GM21529 (cell line): ENCODE data around the gene SYNPR.
A peak's percentile ranks its signal among the peaks of the same experiment; 100 is the strongest.

ENCODE experiments used
- ATAC-seq: cut with Tn5 transposase; IDR thresholded peaks from one replicate; pipeline ENCODE4 v1.9.1; 2021; ENCODE audit not compliant: unreplicated experiment

Gene SYNPR

GRCh38 chr3:63303238-63303637 lies 25.1 kb downstream of the SYNPR start:
- ATAC-seq = no peak

GRCh38 chr3:63304421-63304820 lies 26.3 kb downstream of the SYNPR start:
- no peak for ATAC-seq

GRCh38 chr3:63308072-63308471 lies 30.0 kb downstream of the SYNPR start:
- no peak for ATAC-seq

DNA sequence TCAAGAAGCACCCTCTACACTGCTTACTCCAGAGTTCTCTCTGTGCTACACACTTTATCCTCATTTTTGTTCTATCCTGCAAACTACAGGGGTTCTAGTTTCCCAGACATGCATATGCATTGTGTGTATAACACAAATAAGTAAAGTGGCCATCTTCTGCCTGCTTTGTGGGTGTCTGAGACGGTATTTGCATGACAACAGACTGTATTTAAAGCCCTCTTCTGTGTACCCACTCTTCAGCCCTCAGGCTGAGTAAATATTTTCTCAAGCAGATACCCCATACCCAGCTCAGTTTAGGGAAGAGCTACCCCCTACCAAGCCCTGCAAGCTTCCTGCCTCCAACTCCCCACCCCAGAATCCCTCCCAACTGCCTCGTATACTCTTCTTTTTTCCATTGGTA lies 31.7 kb downstream of the SYNPR start:
- no peak for ATAC-seq

GRCh38 chr3:63323766-63324165 lies 45.7 kb downstream of the SYNPR start:
- no peak for ATAC-seq

GRCh38 chr3:63324621-63325020 lies 46.5 kb downstream of the SYNPR start:
- ATAC-seq = no peak

DNA sequence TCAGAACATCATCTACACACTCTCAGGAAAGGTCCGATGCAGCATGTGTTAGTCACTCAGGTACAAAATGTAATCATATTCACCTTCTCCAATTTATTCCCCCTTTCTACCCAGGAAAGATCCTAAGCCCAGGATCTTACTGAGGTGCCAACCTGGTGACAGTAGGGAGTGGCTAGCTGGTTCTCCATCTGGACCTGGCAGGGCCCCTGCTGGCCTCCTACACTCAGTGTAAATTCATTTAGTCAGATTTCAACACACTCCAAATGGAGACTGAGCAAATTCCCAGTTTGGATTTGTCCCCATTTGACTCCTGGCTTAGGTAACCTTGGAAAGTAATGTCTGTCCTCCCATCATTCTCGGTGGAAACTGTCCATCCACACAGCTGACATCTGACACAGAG lies 47.3 kb downstream of the SYNPR start:
- no peak for ATAC-seq

- no peak for ATAC-seq
Observed at GRCh38 chr3:63328365-63328764, 50.3 kb downstream of the SYNPR start.

- no peak for ATAC-seq
Observed at GRCh38 chr3:63331520-63331919, 53.4 kb downstream of the SYNPR start.

- no peak for ATAC-seq
Observed at GRCh38 chr3:63333815-63334214, 55.7 kb downstream of the SYNPR start.

DNA sequence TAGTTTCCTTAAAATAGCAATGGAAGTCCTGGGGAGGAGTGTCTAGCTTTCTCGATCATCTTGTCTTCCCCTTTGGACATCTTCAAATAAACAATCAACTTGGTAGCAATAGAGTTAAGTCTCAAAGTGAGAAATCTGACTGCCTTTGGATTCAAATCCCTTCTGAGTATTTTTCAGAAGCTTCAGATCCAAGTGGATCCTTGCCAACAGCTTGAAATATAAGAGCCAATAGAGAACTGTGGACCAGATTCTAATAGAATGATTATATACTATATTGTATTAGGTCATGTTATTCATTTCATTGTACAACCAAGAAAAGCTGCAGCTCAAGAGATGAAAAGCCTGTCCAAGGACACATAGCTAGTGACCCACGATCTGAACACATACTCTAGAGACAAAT lies 60.2 kb downstream of the SYNPR start:
- no peak for ATAC-seq

DNA sequence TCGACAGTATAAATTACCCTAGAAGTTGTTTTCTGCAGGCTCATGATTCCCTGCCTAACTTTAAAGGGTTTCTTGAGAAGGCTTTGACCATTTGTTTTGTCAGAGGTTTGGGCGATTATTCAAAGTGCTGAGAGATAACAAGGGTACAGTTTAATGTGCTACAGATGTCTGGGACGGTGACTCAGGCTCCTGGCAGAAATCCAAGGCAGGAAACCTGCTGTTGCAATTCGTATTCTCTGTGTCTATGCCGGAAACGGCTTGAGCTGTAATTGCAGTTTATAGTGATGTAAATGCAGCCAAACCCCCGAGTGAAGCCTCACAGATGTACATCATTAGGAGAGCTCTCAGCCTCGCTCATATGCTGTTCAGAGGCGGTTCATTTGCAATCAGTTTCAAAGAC lies 65.6 kb downstream of the SYNPR start:
- no peak for ATAC-seq

- ATAC-seq = no peak
Observed at GRCh38 chr3:63344661-63345060, 66.6 kb downstream of the SYNPR start.

- ATAC-seq = peak; percentile 72
Observed at GRCh38 chr3:63349583-63350573, 71.8 kb downstream of the SYNPR start.

GRCh38 chr3:63351159-63352007 lies 73.3 kb downstream of the SYNPR start:
- ATAC-seq = peak; percentile 79

DNA sequence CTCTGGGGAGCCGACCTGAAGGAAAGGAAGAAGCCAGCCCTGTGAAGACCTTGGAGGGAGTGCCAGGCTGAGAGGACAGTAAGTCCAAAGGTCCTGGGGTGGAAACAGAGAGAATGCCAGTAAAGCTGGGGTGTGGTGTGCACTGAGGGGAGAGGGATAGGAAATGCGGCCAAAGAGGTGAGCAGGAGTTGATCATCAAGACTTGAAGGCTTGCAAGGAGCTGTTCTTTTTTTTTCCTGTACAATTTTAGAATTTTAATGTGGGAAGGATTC lies 73.8 kb downstream of the SYNPR start:
- ATAC-seq = no peak

DNA sequence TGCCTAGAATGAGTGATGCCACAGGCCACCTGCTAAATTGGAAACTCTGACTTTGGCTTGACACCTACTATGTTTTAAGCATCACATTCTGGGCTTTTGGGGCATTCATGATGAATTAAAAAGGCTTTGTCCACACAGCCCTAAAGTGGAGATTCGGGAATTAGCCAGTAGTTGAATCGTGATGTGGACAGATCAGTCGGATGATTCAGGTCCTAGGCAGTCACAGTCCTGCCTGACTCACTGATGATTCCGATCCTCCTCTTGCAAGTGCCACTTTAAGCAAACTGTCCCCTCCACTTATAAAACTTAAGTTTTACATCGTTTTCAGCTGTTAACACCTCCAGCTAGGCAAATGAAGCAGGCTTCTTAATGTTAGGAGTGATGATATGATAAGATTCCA lies 75.3 kb downstream of the SYNPR start:
- ATAC-seq = no peak

DNA sequence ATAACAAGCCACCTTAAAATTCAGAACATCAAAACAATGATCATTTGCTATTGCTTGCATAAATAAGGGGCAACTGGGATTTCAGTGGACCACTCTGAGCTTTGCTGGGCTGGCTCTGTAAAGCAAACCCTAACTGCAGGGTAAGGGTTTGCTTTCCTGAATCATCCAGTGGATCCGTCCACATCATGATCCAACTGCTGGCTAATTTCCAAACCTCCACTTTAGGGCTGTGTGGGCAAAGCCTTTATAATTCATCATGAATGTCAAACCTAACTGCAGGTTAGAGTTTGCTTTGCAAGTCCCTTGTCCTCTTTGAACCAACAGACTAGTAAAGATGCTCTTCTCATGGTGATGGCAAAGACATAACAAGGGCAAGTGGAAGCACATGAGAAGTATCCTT lies 76.1 kb downstream of the SYNPR start:
- no peak for ATAC-seq

- no peak for ATAC-seq
Observed at GRCh38 chr3:63355809-63356208, 77.7 kb downstream of the SYNPR start.

DNA sequence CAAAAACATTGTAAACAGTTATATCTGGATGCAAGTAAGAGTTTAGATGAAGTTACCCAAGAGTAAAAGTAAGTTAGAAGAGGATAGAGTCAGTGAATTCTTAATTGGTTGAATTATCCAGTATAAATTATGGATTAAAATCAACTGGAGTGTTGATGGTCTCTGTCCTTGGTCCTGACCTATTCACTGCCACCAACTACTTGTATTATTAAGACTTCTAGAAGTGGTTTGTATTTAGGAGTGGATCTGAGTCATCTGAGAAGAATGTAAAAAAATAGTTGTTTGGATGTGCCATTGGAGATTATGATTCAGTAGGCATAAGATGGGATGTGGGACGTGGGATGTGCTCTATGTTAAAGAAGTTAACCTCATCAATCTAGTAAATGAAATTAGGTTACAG lies 86.4 kb downstream of the SYNPR start:
- no peak for ATAC-seq

- no peak for ATAC-seq
Observed at GRCh38 chr3:63364910-63365309, 86.8 kb downstream of the SYNPR start.

DNA sequence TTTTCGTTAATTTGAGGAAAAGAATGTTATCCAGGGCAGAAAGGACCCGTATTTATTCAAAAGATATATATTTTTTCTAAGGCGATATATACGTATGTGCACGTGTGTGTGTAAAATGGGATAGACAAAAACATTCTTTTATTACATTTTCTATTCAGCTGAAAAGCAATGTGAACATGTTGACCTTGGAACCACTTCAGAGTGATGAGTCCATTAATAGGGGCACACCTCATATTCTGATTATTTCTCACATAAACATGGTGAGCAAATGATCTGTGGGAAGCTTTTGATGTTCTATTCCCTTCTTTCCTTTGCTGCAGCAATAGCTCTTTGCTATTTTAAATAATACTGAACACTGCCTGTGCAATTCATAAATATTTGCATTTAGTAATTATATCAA lies 87.6 kb downstream of the SYNPR start:
- no peak for ATAC-seq
